ENCODE data around the gene OGA. TPM values are rescaled to one million over a fixed set of nuclear protein-coding genes. Genes with fewer than 3 reads are reported as not detected.

OGA gene
- total RNA-seq, 2 donors from 2014 or later = 131 to 241 TPM

GRCh38 chr10:101778151-101778780, 40.0 kb downstream of the OGA start:
- no peak for DNase-seq (ENCODE audit: low spot score)
- H3K4me1 ChIP-seq (ENCODE audit: control insufficient read depth in 1 of 2, low read depth in 2 of 2) = peaks cover 13 to 48% of the 10 kb centered on the region in 2 donors
- no peak for TF ChIP-seq CTCF (IDR thresholded peaks at IDR 0.05)
- no peak overlapping the region for H3K4me3 ChIP-seq
- H3K9me3 ChIP-seq = no peaks in the 10 kb centered on the region
- no peaks in the 10 kb centered on the region for H3K36me3 ChIP-seq
- peaks cover 8% of the 10 kb centered on the region for H3K27me3 ChIP-seq (replicated peaks; ENCODE audit: insufficient read depth)
- ATAC-seq (ENCODE audit: insufficient number of reproducible peaks, low FRiP score, low read depth) = no peak
- H3K27ac ChIP-seq = no peak overlapping the region

- TF ChIP-seq CTCF (IDR thresholded peaks at IDR 0.05) = no peak
- Histone ChIP-seq H3K4me3 (no peak overlapping the region), H3K27ac (no peak overlapping the region), H3K27me3 (replicated peaks; ENCODE audit: insufficient read depth) (peaks cover 8% of the 10 kb centered on the region), H3K36me3 (no peaks in the 10 kb centered on the region), H3K9me3 (no peaks in the 10 kb centered on the region), H3K4me1 (ENCODE audit: control insufficient read depth in 1 of 2, low read depth in 2 of 2) (peaks cover 13 to 44% of the 10 kb centered on the region in 2 donors)
- no peak for ATAC-seq (ENCODE audit: insufficient number of reproducible peaks, low FRiP score, low read depth)
- no peak for DNase-seq (ENCODE audit: low spot score)
These were observed 40.6 kb downstream of the OGA start for GRCh38 chr10:101777619-101778145.

- DNase-seq (ENCODE audit: low spot score) (no peak), ATAC-seq (ENCODE audit: insufficient number of reproducible peaks, low FRiP score, low read depth) (no peak)
- Histone ChIP-seq H3K36me3 (no peaks in the 10 kb centered on the region), H3K9me3 (no peaks in the 10 kb centered on the region), H3K27ac (no peak overlapping the region), H3K4me1 (ENCODE audit: control insufficient read depth in 1 of 2, low read depth in 2 of 2) (peaks cover 13 to 33% of the 10 kb centered on the region in 2 donors), H3K27me3 (replicated peaks; ENCODE audit: insufficient read depth) (peaks cover 8% of the 10 kb centered on the region), H3K4me3 (peak overlapping the region; percentile 23)
- TF ChIP-seq CTCF (IDR thresholded peaks at IDR 0.05) = no peak
These were observed 42.0 kb downstream of the OGA start for GRCh38 chr10:101776161-101776817.

GRCh38 chr10:101775273-101776160, 42.7 kb downstream of the OGA start, which contains the start of gene FGF8:
TSS of gene FGF8 (minus strand) at chr10:101776114. CDS start at chr10:101775900, 214 bp downstream.
- TF ChIP-seq CTCF (IDR thresholded peaks at IDR 0.05) = no peak
- peaks cover 8% of the 10 kb centered on the region for H3K27me3 ChIP-seq (replicated peaks; ENCODE audit: insufficient read depth)
- peaks cover 13 to 33% of the 10 kb centered on the region in 2 donors for H3K4me1 ChIP-seq (ENCODE audit: control insufficient read depth in 1 of 2, low read depth in 2 of 2)
- ATAC-seq (ENCODE audit: insufficient number of reproducible peaks, low FRiP score, low read depth) = no peak
- no peaks in the 10 kb centered on the region for H3K36me3 ChIP-seq
- no peaks in the 10 kb centered on the region for H3K9me3 ChIP-seq
- DNase-seq (ENCODE audit: low spot score) = no peak
- peak within 1 kb of the TSS; percentile 44 for H3K4me3 ChIP-seq
- H3K27ac ChIP-seq = no peak within 1 kb of the TSS
